Sigmoid colon (tissue), 4 donors: ENCODE results near the gene DCUN1D2.

Experiments used
- EP300 ChIP-seq, 4 donors: sonication (generic); formaldehyde crosslinking; IDR thresholded peaks; one replicate each; pipeline ENCODE4 v1.6.1; 2017; ENCODE audit warnings: antibody characterized with exemption in 4 of 4
- POLR2A ChIP-seq, 2 donors: fragments of 450-650 bp; IDR thresholded peaks; one replicate each; pipeline ENCODE4 v1.6.1; 2016; ENCODE audit warnings: antibody characterized with exemption in 2 of 2, mild to moderate bottlenecking in 2 of 2, moderate library complexity in 2 of 2
- POLR2AphosphoS5 ChIP-seq, 4 donors: sonication (generic); formaldehyde crosslinking; IDR thresholded peaks; one replicate each; pipeline ENCODE4 v1.6.1; 2017; ENCODE audit warnings: antibody characterized with exemption in 4 of 4
- TF ChIP-seq, protein P1 (sequence below), 4 experiments: fragments of 450-650 bp in 3 of 4; fragments of 200-600 bp in 1 of 4; IDR thresholded peaks; one replicate each; pipeline ENCODE4 v1.5.1; 2016 to 2019; ENCODE audit warnings: antibody characterized with exemption in 4 of 4, mild to moderate bottlenecking in 3 of 4, moderate library complexity in 2 of 4

DNA sequence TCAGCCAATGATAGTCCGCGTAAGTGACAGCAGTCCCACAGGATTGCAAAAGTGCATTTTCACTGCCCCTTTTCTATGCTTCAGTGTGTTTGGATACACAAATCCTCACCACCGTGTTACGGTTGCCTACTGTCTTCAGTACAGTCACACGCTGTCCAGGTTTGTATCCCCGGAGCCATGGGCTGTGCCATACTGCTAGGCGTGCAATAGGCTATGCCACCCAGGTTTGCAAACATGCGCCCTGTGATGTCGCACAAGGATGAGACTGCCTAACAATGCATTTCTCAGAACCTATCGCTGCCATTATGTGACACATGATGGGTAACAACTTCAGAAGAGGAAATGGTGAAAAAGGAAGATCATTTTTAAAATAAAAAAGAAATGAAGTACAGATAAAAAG lies 20.4 kb downstream of the DCUN1D2 start:
- TF ChIP-seq EP300 (IDR thresholded peaks at IDR 0.05) (no peak), POLR2A (IDR thresholded peaks at IDR 0.05) (no peak), POLR2AphosphoS5 (IDR thresholded peaks at IDR 0.05) (no peak)
- TF ChIP-seq, protein P1, sequence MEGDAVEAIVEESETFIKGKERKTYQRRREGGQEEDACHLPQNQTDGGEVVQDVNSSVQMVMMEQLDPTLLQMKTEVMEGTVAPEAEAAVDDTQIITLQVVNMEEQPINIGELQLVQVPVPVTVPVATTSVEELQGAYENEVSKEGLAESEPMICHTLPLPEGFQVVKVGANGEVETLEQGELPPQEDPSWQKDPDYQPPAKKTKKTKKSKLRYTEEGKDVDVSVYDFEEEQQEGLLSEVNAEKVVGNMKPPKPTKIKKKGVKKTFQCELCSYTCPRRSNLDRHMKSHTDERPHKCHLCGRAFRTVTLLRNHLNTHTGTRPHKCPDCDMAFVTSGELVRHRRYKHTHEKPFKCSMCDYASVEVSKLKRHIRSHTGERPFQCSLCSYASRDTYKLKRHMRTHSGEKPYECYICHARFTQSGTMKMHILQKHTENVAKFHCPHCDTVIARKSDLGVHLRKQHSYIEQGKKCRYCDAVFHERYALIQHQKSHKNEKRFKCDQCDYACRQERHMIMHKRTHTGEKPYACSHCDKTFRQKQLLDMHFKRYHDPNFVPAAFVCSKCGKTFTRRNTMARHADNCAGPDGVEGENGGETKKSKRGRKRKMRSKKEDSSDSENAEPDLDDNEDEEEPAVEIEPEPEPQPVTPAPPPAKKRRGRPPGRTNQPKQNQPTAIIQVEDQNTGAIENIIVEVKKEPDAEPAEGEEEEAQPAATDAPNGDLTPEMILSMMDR (IDR thresholded peaks at IDR 0.05): no peak
